Effector memory CD8-positive, alpha-beta T cell (primary cell): ENCODE data around the gene BRCA1.
"Not testable (repeated sequence)": the region's sequence is repeated elsewhere in the genome, so short reads cannot be mapped to it uniquely, and the experiment has no call there.

Experiments used
- ATAC-seq: fragments of 150-1000 bp; cut with Tn5 transposase; replicated peaks from 2 replicates; pipeline ENCODE4 v1.10.0; 2021; ENCODE audit warnings: mild to moderate bottlenecking, moderate library complexity
- DNase-seq, 3 experiments: peaks; one replicate each; pipeline ENCODE4 v3.0.0; 2021
- H3K27ac Mint-ChIP-seq, 2 donors: one replicate each; pipeline ENCODE4 v1.8.0; 2022; ENCODE audit warnings: mild to moderate bottlenecking in 2 of 2, mixed read lengths in 2 of 2, moderate library complexity in 2 of 2
- H3K27me3 Mint-ChIP-seq, 2 donors: one replicate each; pipeline ENCODE4 v1.8.0; 2022; ENCODE audit warnings: mixed read lengths in 2 of 2
- H3K36me3 Mint-ChIP-seq: one replicate; pipeline ENCODE4 v1.8.0; 2022; ENCODE audit warnings: mild to moderate bottlenecking, moderate library complexity, mixed read lengths; ENCODE audit not compliant: insufficient read depth
- H3K4me1 Mint-ChIP-seq, 2 donors: one replicate each; pipeline ENCODE4 v1.8.0; 2022; ENCODE audit warnings: low read depth in 2 of 2, mixed read lengths in 2 of 2
- H3K4me3 Mint-ChIP-seq, 2 donors: one replicate each; pipeline ENCODE4 v1.8.0; 2022; ENCODE audit warnings: mild to moderate bottlenecking in 2 of 2, mixed read lengths in 2 of 2, moderate library complexity in 2 of 2
- H3K9me3 Mint-ChIP-seq, 2 donors: one replicate each; pipeline ENCODE4 v1.8.0; 2022; ENCODE audit warnings: mixed read lengths in 2 of 2

BRCA1 gene

GRCh38 chr17:43006639-43007551, 118.3 kb downstream of the BRCA1 start, which contains the start of gene IFI35:
Gene IFI35 (plus strand): TSS chr17:43006784. CDS start chr17:43006948, 164 bp downstream.
- H3K9me3 Mint-ChIP-seq: no peaks in the 10 kb centered on the region
- peak within 1 kb of the TSS; percentile 96 to 97 for H3K27ac Mint-ChIP-seq
- ATAC-seq: peak; percentile 98
- peak within 1 kb of the TSS; percentile 97 to 98 for H3K4me3 Mint-ChIP-seq
- peaks cover 35% of the 10 kb centered on the region for H3K36me3 Mint-ChIP-seq
- DNase-seq: peak; percentile 76 to 81 (median 76)
- H3K4me1 Mint-ChIP-seq: peaks cover 12 to 18% of the 10 kb centered on the region in 2 donors
- no peaks in the 10 kb centered on the region for H3K27me3 Mint-ChIP-seq

- ATAC-seq (no peak), DNase-seq (no peak)
- H3K27me3 Mint-ChIP-seq: no peaks in the 10 kb centered on the region
- H3K36me3 Mint-ChIP-seq: peaks cover 60% of the 10 kb centered on the region
- H3K4me3 Mint-ChIP-seq: no peak overlapping the region
- peak overlapping the region in 1 of 2 donors; percentile 44 for H3K27ac Mint-ChIP-seq
- H3K4me1 Mint-ChIP-seq: peaks cover 19 to 21% of the 10 kb centered on the region in 2 donors
- H3K9me3 Mint-ChIP-seq: no peaks in the 10 kb centered on the region
Measured at GRCh38 chr17:43003542-43004172, 121.5 kb downstream of the BRCA1 start.

GRCh38 chr17:43000894-43001293, 124.3 kb downstream of the BRCA1 start:
- H3K4me3 Mint-ChIP-seq, ATAC-seq, DNase-seq, H3K27me3 Mint-ChIP-seq, H3K9me3 Mint-ChIP-seq: not testable (repeated sequence)
- Mint-ChIP-seq H3K27ac (peak overlapping the region; percentile 41 to 80), H3K36me3 (peaks cover 67% of the 10 kb centered on the region), H3K4me1 (peaks cover 20 to 23% of the 10 kb centered on the region in 2 donors)

- DNase-seq: no peak
- no peak for ATAC-seq
- Mint-ChIP-seq H3K36me3 (peaks cover 60% of the 10 kb centered on the region), H3K27me3 (no peaks in the 10 kb centered on the region), H3K9me3 (no peaks in the 10 kb centered on the region), H3K27ac (peak overlapping the region; percentile 99), H3K4me1 (peaks cover 20 to 23% of the 10 kb centered on the region in 2 donors), H3K4me3 (peak overlapping the region; percentile 92 to 93)
Measured at GRCh38 chr17:42999003-42999525, 126.1 kb downstream of the BRCA1 start.

- Mint-ChIP-seq H3K27ac (peak within 1 kb of the TSS; percentile 99), H3K4me3 (peak within 1 kb of the TSS; percentile 92 to 93), H3K27me3 (no peaks in the 10 kb centered on the region), H3K9me3 (no peaks in the 10 kb centered on the region), H3K4me1 (peaks cover 20 to 23% of the 10 kb centered on the region in 2 donors), H3K36me3 (peaks cover 52% of the 10 kb centered on the region)
- DNase-seq (peak; percentile 98 to 99 (median 98)), ATAC-seq (peak; percentile 93)
Measured at GRCh38 chr17:42997984-42998938, 126.9 kb downstream of the BRCA1 start, which contains the start of gene RPL27. Gene RPL27 (plus strand): TSS chr17:42998419. CDS start chr17:42998751, 332 bp downstream.

GRCh38 chr17:42997390-42997983, 127.7 kb downstream of the BRCA1 start:
- no peak for ATAC-seq
- Mint-ChIP-seq H3K9me3 (no peaks in the 10 kb centered on the region), H3K36me3 (peaks cover 44% of the 10 kb centered on the region), H3K4me1 (peaks cover 20 to 23% of the 10 kb centered on the region in 2 donors), H3K27me3 (no peaks in the 10 kb centered on the region), H3K4me3 (peak overlapping the region; percentile 92 to 93), H3K27ac (peak overlapping the region; percentile 99)
- DNase-seq: no peak
